Glomerular endothelial cell (primary cell): ENCODE results near the gene NOD2. TPM values are rescaled to one million over a fixed set of nuclear protein-coding genes. Genes with fewer than 3 reads are reported as not detected.

Experiments used
- DNase-seq: peaks from one replicate; pipeline ENCODE4 v3.0.0-alpha.2; 2011; ENCODE audit warnings: low read depth, low spot score; ENCODE audit errors: extremely low read depth
- total RNA-seq: library from RNA; depleted of rRNA; stranded (reverse); fragments of >200 nt; gene quantifications from 2 replicates; pipeline ENCODE4 v1.2.3, GENCODE V29; 2015

The NOD2 gene
- total RNA-seq, 1 donor from 2014 or later = 0.23 TPM

GRCh38 chr16:50741225-50741780 lies 47.9 kb downstream of the NOD2 start:
- DNase-seq = no peak

DNA sequence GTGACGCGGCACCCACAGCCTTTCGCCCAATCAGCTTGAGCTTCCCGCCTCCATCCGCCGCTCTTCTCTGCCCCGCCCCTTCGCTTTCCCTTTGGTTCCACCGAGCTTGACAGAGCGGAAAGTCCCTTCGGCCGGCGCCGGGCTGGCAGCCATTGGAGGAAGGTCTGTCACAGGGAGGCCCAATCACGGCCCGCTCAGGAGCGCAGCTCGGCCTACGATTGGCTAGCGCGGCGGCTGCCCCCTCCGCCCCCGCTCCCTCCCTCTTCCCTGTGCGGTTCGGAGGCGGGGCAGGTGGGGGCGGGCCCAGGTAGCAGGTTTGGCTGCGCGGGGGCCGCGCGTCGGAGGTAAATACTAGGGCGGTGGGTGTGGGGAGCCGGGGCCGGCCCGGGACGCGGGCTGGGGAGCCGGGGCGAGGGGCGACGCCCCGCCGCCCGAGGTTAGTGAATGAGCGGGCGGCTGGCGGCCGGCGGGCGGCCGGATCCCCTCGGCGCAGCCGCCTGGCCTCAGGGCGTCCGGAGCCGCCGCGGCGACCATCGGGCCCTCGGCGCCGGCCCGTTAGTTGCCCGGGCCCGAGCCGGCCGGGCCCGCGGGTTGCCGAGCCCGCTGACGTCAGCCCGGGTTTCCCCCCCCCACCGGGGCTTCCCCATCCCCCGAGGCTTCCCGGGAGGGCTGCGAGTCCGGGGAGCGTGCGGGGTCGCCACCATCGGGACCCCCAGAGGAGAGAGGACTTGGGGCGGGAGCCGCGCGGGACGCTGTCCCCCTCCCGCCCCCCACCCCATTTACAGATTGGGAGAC lies 48.6 kb downstream of the NOD2 start, which contains the start of gene CYLD:
TSS of gene CYLD (plus strand) at position 306 of the 795 bp plus-strand sequence. CDS start 7,613 bp downstream, outside the sequence.
- DNase-seq = peak; percentile 83

DNA sequence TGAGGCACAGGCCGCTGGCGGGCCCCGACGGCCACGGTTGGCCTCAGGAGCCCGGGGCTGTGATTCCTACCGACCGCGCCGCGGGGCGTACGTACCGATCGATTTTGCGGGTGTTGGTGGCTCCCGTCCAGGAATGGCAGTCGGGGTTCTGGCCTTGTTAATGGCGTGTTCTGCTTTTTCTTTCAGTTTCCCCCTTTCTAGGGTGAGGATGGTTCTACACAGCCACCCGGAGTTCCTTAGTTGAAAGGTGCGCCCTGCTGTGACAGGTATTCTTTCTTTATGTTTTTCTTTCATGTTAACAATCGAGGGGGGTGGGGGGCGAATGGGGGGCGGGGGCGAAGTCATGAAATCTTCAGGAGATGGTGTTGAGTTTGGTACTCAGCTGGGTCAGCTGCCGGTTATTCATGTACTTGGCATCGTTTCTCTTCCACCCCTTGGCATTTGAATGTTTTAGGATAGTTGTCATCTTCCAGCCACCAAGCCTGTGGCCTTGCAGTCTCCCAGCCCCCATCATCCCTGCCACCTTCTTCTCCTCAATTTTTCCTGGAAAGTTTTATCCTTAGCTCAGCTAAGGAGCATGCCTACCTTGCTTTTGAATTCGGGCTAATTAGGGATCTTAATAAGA lies 49.3 kb downstream of the NOD2 start:
- DNase-seq = no peak

DNA sequence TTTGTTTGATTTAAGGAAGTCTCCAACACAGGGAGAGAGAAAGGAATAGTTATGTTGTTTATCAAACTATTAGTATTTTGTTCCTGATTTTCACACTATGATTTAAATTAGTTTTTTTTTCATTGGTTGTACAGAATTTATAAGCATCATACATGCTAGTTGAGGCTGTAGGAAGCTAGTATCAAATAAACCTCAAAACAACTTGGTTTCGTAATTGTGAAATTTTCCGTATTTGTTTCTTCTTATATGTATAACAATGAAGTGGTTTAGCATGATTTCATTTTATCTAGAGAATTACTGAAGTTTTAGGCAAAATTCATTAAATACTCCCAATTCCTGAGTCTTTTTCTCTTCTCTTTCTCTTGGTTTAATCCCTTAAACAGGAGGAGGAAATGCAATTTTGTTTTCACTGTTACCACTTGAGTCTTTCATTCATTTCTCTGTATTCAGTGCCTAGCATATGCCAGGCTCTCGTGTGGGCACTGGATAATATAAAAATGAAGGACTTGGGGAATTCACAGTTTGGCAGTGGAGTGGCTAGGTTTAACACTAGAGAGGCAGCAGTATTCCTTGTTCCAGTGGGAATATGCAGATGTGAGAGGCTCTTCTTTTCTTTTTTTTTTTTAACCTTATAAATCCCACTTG lies 50.3 kb downstream of the NOD2 start:
- no peak for DNase-seq

DNA sequence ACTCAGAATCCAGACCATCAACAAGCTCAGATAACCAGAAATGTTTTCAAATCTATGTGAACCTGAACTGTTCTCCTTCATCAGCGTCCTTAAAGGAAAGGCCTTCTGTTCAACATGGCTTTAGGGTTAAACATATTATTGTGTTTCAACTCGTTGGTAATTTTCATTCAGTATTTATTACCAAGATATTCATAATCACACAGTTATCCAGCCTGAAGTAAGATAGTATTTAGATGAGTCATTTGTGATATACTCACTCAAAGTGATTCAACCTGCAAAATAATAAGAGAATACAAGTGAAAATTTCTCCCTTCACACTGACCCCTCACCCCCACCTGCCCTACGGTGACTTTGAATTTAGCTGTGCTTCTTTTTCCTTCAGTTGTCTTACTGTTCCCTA lies 51.5 kb downstream of the NOD2 start:
- no peak for DNase-seq

DNA sequence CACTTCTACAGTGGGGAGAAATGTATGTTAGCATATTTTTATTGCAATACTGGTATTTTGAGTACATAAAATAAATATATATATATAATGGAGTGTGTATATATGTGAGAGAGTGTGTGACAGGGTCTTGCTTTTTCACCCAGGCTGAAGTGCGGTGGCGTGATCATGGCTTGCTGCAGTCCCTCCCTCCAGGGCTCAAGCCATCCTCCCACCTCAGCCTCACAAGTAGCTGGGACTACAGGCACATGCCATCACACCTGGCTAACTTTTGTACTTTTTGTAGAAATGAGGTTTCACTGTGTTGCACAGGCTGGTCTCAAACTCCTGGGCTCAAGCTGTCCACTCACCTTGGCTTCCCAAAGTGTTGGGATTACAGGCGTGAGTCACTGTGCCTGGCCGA lies 52.5 kb downstream of the NOD2 start:
- DNase-seq = no peak

GRCh38 chr16:50747207-50747956 lies 54.0 kb downstream of the NOD2 start:
- no peak for DNase-seq

- DNase-seq = no peak
Observed at GRCh38 chr16:50751528-50751927, 58.1 kb downstream of the NOD2 start.

DNA sequence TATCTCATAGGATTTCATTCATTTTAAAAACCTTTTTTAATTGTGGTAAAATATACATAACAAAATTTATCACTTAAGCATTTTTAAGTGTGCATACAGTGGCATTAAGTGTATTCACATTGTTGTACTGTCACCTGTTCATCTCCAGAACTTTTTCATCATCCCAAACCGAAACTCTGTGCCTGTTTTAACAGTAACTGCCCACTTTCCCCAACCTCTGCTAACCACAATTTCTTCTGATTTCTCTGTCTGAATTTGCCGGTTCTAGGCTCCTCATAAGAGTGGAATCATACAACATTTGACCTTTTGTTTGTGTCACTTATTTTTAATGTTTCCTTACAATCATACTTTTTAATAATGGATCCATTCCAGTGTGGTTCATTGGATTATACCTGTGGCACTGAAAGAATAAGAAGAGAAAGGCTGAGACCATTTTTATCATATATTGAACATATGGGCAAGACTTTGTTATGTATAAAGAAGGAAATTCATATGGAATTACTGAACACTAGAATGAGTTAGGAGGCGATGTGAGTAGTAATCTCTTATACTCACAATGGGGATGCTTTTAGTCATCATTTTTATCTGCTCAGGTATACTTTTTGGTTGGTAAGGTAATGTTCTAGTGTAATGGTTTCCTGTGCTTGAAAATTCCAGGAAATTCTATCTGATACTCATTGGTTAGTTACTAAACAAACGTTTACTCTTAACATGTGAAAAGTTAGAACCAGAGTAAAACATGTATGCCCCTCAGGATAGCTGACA lies 59.2 kb downstream of the NOD2 start:
- DNase-seq = no peak

DNA sequence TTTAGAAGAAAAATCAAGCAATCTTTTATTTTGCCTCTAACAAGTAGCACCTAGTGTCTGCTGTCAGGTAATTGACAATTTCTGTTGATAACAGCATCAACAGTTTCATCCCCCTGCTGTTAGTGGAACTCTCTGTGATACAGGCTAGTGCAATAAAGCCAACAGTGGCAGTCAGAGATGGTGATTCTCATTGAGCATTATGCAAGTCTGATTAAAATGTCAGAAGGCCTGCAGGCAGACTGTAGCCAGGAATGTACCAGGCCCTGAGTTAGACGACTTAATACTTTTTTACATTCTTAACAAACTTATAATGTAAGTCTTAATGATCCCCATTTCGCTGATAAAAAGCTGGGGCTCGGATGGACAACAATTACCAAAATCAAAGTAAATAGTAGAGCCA lies 63.1 kb downstream of the NOD2 start:
- DNase-seq = no peak

GRCh38 chr16:50761267-50761666 lies 67.9 kb downstream of the NOD2 start:
- no peak for DNase-seq

DNA sequence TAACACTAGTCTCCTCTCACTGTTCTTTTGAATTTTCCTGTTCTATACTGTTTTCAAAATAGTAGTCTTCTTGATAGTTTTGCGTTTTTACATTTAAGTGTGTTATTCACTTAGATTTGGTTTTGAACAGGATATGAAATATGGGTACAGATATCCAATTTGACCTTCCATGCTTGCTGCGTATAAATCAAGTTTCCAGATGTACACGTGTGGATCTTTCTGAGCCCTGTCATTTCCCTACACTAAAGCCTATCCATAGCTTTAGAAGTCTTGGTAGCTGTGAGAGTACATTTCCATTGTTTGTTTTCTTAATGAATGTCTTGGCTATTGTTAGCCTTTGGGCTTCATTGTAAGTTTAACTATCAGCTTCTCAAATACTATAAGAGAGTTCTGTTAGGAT lies 68.8 kb downstream of the NOD2 start:
- no peak for DNase-seq

DNA sequence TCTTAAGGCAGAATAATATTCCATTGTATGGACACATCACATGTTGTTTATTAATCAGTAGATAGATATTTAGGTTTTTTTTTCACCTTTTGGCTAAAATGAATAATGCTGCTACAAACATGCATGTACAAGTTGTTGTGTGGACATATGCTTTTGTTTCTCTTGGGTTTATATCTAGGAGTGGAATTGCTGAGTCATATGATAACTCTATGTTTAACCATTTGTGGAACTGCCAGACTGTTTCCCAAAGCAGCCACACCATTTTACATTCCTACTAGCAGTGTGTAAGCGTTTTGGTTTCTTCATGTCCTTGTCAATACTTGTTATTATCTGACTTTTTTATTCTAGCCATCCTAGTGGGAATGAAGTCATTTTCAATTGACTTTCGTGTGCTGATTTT lies 69.8 kb downstream of the NOD2 start:
- DNase-seq = no peak

DNA sequence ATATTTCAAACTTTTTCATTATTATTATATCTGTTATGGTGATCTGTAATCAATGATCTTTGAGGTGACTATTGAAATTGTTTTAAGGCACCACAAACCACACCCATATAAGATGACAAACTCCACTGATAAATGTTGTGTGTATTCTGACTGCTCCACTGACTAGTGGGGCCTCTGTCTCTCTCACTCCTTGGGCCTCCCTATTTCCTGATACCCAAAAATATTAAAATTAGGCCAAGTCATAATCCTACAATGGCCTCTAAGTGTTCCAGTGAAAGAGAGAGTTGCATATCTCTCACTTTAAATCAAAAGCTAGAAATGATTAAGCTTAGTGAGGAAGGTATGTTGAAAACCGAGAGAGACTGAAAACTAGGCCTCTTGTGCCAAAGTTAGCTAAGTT lies 71.9 kb downstream of the NOD2 start:
- no peak for DNase-seq

GRCh38 chr16:50765861-50766260 lies 72.5 kb downstream of the NOD2 start:
- no peak for DNase-seq

DNA sequence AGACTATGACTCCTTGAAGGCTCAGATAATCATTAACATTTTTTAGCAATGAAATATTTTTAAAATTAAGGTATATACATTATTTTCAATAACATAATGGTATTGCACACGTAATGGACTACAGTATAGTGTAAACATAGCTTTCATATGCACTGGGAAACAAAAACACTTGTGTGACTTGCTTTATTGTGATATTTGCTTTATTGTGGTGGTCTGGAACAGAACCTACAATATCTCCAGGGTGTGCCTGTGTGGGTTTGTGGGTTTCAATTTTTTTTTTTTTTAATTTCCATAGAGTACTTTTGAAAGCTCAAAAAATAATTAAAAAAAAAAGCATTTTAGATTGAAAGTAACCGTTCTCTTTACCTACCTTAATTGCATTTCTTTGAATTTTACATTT lies 73.8 kb downstream of the NOD2 start:
- no peak for DNase-seq

DNA sequence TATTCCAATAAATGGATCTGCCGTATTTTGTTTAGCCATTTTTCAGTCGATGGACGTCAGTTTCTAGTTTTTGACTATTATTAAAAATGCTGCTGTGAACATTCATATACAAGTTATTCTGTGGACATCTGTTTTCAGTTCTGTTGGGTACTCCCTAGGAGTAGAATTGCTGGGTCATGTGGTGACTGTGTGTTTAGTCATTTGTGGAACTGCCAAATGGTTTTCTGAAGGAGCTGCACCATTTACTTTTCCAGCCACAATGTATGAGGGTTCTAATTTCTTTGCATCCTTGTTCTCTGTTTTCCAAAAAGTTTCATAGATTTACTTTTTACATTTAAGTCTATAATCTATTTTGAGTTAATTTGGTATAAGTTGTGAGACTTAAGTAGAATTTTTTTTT lies 78.0 kb downstream of the NOD2 start:
- DNase-seq = no peak

DNA sequence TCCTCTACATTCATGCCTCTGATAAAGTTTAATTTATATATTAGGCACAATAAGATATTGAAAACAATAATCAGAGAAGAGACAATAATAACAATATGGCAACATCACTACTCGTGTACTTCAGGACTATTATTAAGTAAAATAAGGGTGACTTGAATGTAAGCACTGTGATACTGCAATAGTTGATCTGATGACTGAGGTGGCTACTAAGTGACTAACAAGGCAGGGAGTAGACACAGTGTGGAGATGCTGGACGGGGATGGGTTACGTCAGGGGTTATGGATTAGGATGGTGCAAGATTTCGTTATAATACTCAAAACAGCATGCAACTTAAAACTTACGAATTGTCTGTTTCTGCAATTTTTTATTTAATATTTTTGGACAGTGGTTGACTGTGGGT lies 81.0 kb downstream of the NOD2 start:
- no peak for DNase-seq

- no peak for DNase-seq
Observed at GRCh38 chr16:50774960-50775359, 81.6 kb downstream of the NOD2 start.

DNA sequence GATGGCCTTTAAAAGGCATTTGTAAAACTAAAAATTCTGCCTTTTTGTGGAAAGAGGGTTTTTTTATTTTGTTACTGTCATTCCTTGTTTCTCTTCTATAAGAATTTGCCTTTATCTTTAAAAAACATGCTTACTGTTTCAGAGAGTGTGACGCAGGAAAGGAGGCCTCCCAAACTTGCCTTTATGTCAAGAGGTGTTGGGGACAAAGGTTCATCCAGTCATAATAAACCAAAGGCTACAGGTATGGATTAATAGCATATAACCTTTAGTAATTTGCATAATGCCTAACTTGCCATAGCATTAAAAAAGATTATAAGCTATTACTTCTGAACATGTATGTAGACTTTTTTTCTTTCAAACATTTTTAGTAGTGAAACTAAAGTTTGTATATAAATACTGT lies 82.6 kb downstream of the NOD2 start:
- DNase-seq = no peak
